Neural cell (in vitro differentiated cells): Measurements from ENCODE around the gene SHISAL1. TPM values are rescaled to one million over a fixed set of nuclear protein-coding genes. Genes with fewer than 3 reads are reported as not detected.

ENCODE experiments used
- H2AFZ ChIP-seq: fragments of 200-600, 300-800 bp; sonication (generic), shearing (Covaris generic); 2 replicates; pipeline ENCODE4 v1.6.0; 2014; ENCODE audit warnings: low read depth, mild to moderate bottlenecking, antibody characterized with exemption, low read length, moderate library complexity
- H3F3A ChIP-seq: fragments of 200-600 bp; shearing (Covaris generic); 2 replicates; pipeline ENCODE4 v1.6.1; 2016; ENCODE audit warnings: mild to moderate bottlenecking, moderate library complexity, mixed read lengths, antibody characterized with exemption, low read length; ENCODE audit not compliant: insufficient read depth, poor library complexity, severe bottlenecking
- H3K27ac ChIP-seq: fragments of 200-600, 300-800 bp; sonication (generic), shearing (Covaris generic); 2 replicates; pipeline ENCODE4 v1.5.1; 2014; ENCODE audit warnings: mild to moderate bottlenecking, low read length, moderate library complexity
- H3K27me3 ChIP-seq: fragments of 300-800, 200-600 bp; sonication (generic), shearing (Covaris generic); 2 replicates; pipeline ENCODE4 v1.6.0; 2014; ENCODE audit warnings: mild to moderate bottlenecking, low read depth, low read length, moderate library complexity; ENCODE audit not compliant: insufficient read depth
- H3K36me3 ChIP-seq: fragments of 300-800, 200-600 bp; sonication (generic), shearing (Covaris generic); 2 replicates; pipeline ENCODE4 v1.5.1; 2014; ENCODE audit warnings: mild to moderate bottlenecking, antibody characterized with exemption, low read length, moderate library complexity; ENCODE audit not compliant: insufficient read depth
- H3K4me2 ChIP-seq: fragments of 300-800, 200-600 bp; sonication (generic), shearing (Covaris generic); 2 replicates; pipeline ENCODE4 v1.6.0; 2014; ENCODE audit warnings: mild to moderate bottlenecking, low read length
- H3K4me3 ChIP-seq: fragments of 300-800, 200-600 bp; sonication (generic), shearing (Covaris generic); 2 replicates; pipeline ENCODE4 v1.5.1; 2014; ENCODE audit warnings: mild to moderate bottlenecking, low read length, moderate library complexity
- H3K79me2 ChIP-seq: fragments of 200-600 bp; shearing (Covaris generic); replicated peaks from 2 replicates; pipeline ENCODE4 v1.6.0; 2014; ENCODE audit warnings: mild to moderate bottlenecking, low read length, moderate library complexity; ENCODE audit not compliant: insufficient read depth
- H3K9ac ChIP-seq: fragments of 300-800, 200-600 bp; sonication (generic), shearing (Covaris generic); 2 replicates; pipeline ENCODE4 v1.6.1; 2016; ENCODE audit warnings: mild to moderate bottlenecking, low read length, mixed read lengths
- H3K9me2 ChIP-seq: fragments of 200-600 bp; shearing (Covaris generic); 2 replicates; pipeline ENCODE4 v1.6.1; 2016; ENCODE audit warnings: mild to moderate bottlenecking, low read length, mixed read lengths; ENCODE audit not compliant: insufficient read depth
- H3K9me3 ChIP-seq: fragments of 200-600, 300-800 bp; sonication (generic), shearing (Covaris generic); 2 replicates; pipeline ENCODE4 v1.6.1; 2016; ENCODE audit warnings: mild to moderate bottlenecking, mixed run types, low read length, moderate library complexity, mixed read lengths
- H4K20me1 ChIP-seq: fragments of 200-600 bp; shearing (Covaris generic); 2 replicates; pipeline ENCODE4 v1.6.1; 2016; ENCODE audit warnings: mild to moderate bottlenecking, mixed run types; ENCODE audit not compliant: insufficient read depth
- EP300 ChIP-seq: fragments of 450-650 bp; conservative IDR thresholded peaks from 2 replicates; pipeline ENCODE4 v1.6.1; 2014; ENCODE audit warnings: antibody characterized with exemption, mild to moderate bottlenecking, moderate library complexity; ENCODE audit not compliant: poor library complexity, severe bottlenecking
- EZH2 ChIP-seq: fragments of 200-600, 300-800 bp; shearing (Covaris generic), sonication (generic); IDR thresholded peaks from 2 replicates; pipeline ENCODE4 v1.6.1; 2014; ENCODE audit warnings: antibody characterized with exemption, low read length, borderline replicate concordance, mild to moderate bottlenecking; ENCODE audit not compliant: insufficient read depth, poor library complexity, severe bottlenecking
- MXI1 ChIP-seq: fragments of 450-650 bp; conservative IDR thresholded peaks from 2 replicates; pipeline ENCODE4 v1.6.1; 2014; ENCODE audit warnings: antibody characterized with exemption, mild to moderate bottlenecking; ENCODE audit not compliant: poor library complexity, severe bottlenecking
- POLR2AphosphoS5 ChIP-seq: IDR thresholded peaks from 2 replicates; pipeline ENCODE4 v1.6.1; 2012
- RAD21 ChIP-seq: fragments of 450-650 bp; conservative IDR thresholded peaks from 2 replicates; pipeline ENCODE4 v1.6.1; 2014; ENCODE audit warnings: antibody characterized with exemption, mild to moderate bottlenecking, moderate library complexity
- REST ChIP-seq: IDR thresholded peaks from 2 replicates; pipeline ENCODE4 v1.6.1; 2012; ENCODE audit warnings: borderline replicate concordance
- SMC3 ChIP-seq: fragments of 450-650 bp; conservative IDR thresholded peaks from 2 replicates; pipeline ENCODE4 v1.6.1; 2014; ENCODE audit warnings: antibody characterized with exemption, mild to moderate bottlenecking, moderate library complexity; ENCODE audit not compliant: poor library complexity
- TAF1 ChIP-seq: IDR thresholded peaks from 2 replicates; pipeline ENCODE4 v1.6.1; 2012; ENCODE audit warnings: low read depth
- polyA plus RNA-seq: library from polyadenylated mRNA; depleted of rRNA; stranded (reverse); fragments of >200 nt; gene quantifications from 2 replicates; pipeline ENCODE4 v1.2.3, GENCODE V29; 2014
- TF ChIP-seq, protein P1 (sequence below): fragments of 450-650 bp; IDR thresholded peaks from 2 replicates; pipeline ENCODE4 v1.5.1; 2014; ENCODE audit warnings: antibody characterized with exemption, mild to moderate bottlenecking, moderate library complexity; ENCODE audit not compliant: poor library complexity, severe bottlenecking

The SHISAL1 gene
- polyA plus RNA-seq, 1 donor from 2014 or later = 15.4 TPM

- H3F3A ChIP-seq = no peaks in the 10 kb centered on the region
- no peaks in the 10 kb centered on the region for H3K27me3 ChIP-seq
- no peaks in the 10 kb centered on the region for H3K9me2 ChIP-seq
- H3K9ac ChIP-seq = no peak overlapping the region
- H3K79me2 ChIP-seq = no peaks in the 10 kb centered on the region
- no peaks in the 10 kb centered on the region for H3K36me3 ChIP-seq
- H3K4me3 ChIP-seq = no peak overlapping the region
- no peaks in the 10 kb centered on the region for H4K20me1 ChIP-seq
- no peaks in the 10 kb centered on the region for H3K9me3 ChIP-seq
- H3K4me2 ChIP-seq = no peak overlapping the region
- H2AFZ ChIP-seq = no peak overlapping the region
- TF ChIP-seq, protein P1, sequence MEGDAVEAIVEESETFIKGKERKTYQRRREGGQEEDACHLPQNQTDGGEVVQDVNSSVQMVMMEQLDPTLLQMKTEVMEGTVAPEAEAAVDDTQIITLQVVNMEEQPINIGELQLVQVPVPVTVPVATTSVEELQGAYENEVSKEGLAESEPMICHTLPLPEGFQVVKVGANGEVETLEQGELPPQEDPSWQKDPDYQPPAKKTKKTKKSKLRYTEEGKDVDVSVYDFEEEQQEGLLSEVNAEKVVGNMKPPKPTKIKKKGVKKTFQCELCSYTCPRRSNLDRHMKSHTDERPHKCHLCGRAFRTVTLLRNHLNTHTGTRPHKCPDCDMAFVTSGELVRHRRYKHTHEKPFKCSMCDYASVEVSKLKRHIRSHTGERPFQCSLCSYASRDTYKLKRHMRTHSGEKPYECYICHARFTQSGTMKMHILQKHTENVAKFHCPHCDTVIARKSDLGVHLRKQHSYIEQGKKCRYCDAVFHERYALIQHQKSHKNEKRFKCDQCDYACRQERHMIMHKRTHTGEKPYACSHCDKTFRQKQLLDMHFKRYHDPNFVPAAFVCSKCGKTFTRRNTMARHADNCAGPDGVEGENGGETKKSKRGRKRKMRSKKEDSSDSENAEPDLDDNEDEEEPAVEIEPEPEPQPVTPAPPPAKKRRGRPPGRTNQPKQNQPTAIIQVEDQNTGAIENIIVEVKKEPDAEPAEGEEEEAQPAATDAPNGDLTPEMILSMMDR = no peak
- no peak for TF ChIP-seq TAF1
- TF ChIP-seq SMC3 = no peak
- no peak for TF ChIP-seq EZH2
- no peak for TF ChIP-seq EP300
- no peak for TF ChIP-seq MXI1
- TF ChIP-seq REST = no peak
- no peak for TF ChIP-seq POLR2AphosphoS5
- no peak for TF ChIP-seq RAD21
- H3K27ac ChIP-seq = no peak overlapping the region
These were observed 40.3 kb upstream of the SHISAL1 start for GRCh38 chr22:44353041-44353440.

- Histone ChIP-seq H3K9me2 (no peaks in the 10 kb centered on the region), H3K36me3 (no peaks in the 10 kb centered on the region), H3K27me3 (no peaks in the 10 kb centered on the region), H3F3A (no peaks in the 10 kb centered on the region), H3K27ac (no peak overlapping the region), H2AFZ (no peak overlapping the region), H3K9ac (no peak overlapping the region), H3K4me2 (no peak overlapping the region), H3K79me2 (no peaks in the 10 kb centered on the region), H3K9me3 (no peaks in the 10 kb centered on the region), H3K4me3 (no peak overlapping the region), H4K20me1 (no peaks in the 10 kb centered on the region)
- TF ChIP-seq, protein P1 = no peak
- TF ChIP-seq REST = no peak
These were observed 39.8 kb upstream of the SHISAL1 start for GRCh38 chr22:44352378-44353035.
